AG09319 (cell line): ENCODE data around the gene TTC7B.

Experiments used
- DNase-seq: peaks from one replicate; pipeline ENCODE4 v3.0.0-alpha.2; 2010; ENCODE audit warnings: low read depth; ENCODE audit errors: extremely low read depth
- TF ChIP-seq, protein P1 (sequence below): IDR thresholded peaks from 2 replicates; pipeline ENCODE4 v1.5.1; 2011; ENCODE audit warnings: low read depth, mild to moderate bottlenecking, inconsistent platforms, low read length, moderate library complexity

TTC7B gene

GRCh38 chr14:90549794-90550641 lies 266.2 kb downstream of the TTC7B start:
- TF ChIP-seq, protein P1, sequence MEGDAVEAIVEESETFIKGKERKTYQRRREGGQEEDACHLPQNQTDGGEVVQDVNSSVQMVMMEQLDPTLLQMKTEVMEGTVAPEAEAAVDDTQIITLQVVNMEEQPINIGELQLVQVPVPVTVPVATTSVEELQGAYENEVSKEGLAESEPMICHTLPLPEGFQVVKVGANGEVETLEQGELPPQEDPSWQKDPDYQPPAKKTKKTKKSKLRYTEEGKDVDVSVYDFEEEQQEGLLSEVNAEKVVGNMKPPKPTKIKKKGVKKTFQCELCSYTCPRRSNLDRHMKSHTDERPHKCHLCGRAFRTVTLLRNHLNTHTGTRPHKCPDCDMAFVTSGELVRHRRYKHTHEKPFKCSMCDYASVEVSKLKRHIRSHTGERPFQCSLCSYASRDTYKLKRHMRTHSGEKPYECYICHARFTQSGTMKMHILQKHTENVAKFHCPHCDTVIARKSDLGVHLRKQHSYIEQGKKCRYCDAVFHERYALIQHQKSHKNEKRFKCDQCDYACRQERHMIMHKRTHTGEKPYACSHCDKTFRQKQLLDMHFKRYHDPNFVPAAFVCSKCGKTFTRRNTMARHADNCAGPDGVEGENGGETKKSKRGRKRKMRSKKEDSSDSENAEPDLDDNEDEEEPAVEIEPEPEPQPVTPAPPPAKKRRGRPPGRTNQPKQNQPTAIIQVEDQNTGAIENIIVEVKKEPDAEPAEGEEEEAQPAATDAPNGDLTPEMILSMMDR = no peak
- DNase-seq = no peak

DNA sequence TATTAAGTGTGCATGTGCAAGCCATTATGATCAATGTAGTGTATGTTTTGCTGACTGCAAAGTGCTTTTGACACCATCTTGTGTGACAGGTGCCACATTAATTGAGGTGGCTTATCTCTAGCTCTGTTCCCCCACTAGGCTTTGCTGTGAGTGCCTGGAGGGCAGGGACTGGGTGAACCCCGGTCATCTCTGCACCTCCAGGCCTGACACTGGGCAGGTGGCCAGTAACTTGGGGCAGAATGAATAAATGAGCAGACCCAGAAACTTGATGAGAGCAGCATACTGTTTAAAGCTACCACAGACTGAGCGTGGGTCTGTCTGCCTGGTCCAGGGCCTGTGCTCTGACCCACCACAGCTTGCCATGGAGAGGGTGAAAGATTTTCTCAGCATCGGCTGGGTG lies 267.8 kb downstream of the TTC7B start:
- TF ChIP-seq, protein P1 = no peak
- no peak for DNase-seq

GRCh38 chr14:90547968-90548367 lies 268.3 kb downstream of the TTC7B start:
- TF ChIP-seq, protein P1 = no peak
- no peak for DNase-seq

GRCh38 chr14:90547250-90547649 lies 269.0 kb downstream of the TTC7B start:
- TF ChIP-seq, protein P1 = no peak
- DNase-seq = no peak

GRCh38 chr14:90546767-90547166 lies 269.5 kb downstream of the TTC7B start:
- DNase-seq = no peak
- TF ChIP-seq, protein P1 = no peak

- no peak for DNase-seq
- TF ChIP-seq, protein P1 = no peak
Observed at GRCh38 chr14:90545966-90546751, 270.1 kb downstream of the TTC7B start.

DNA sequence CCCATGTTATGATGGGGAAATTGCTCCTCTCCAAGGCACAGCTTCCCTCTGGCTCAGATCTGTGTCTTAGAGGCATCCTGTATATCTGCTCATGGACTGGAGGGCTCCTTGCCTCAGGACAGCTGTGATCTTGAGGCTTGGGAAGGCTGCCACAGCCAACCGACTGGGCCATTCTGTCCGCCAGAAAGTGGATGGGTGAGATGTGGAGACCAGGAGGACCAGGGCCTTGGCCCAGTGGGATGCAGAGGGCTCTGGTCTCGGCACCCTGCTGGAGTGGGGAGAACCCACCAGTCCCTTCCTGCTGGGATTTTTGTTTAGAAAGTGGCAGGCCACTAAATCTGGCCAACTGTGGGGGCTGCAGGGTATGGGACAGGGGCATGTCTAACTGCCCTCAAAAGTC lies 270.8 kb downstream of the TTC7B start:
- TF ChIP-seq, protein P1 = no peak
- DNase-seq = no peak
